Measurements from ENCODE around the gene LEKR1. TPM values are rescaled to one million over a fixed set of nuclear protein-coding genes. Genes with fewer than 3 reads are reported as not detected.

Gene LEKR1
- total RNA-seq, 4 donors from 2014 or later = 0.30 to 3.7 (median 2.7) TPM

DNA sequence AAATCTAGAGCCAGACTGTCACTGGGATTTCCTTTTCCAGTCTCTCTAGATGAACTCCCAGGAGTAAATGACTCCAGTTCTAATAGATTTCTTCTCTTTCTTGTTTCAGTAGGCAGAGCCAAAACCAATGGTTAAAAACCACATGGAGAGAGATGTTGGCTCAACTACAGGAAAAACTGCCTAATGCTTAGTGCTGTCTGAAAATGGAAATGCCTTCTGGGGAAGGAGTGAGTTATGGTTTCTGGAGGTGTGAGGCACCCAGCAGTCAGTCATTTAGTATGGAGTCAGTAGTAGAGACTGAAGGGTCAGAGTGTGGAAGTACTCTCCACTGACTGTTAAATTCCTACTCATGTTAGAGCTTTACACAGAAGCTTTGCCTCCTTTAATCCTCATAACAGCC, 197.1 kb downstream of the LEKR1 start:
- no peak overlapping the region for H3K4me3 ChIP-seq

DNA sequence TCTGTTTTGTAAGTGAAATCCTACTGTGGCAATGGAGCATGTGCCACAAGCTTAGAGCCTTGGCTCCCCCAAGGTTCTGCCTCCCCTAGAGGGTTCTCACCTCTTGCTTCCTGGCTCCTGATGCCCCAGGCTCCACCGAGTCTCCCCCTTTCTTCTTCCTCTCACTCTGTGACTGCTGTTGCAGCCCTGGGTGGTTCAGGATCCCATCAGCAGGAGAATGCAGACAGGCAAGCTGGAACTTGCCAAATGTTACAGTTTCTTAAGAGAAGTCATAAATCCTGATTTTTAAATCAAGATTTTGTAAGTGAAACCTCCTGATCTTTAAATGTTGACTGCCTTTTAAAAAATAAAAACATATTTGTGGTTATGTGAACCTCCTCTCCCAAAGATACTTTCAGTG, 199.9 kb downstream of the LEKR1 start:
- H3K9me3 ChIP-seq = no peaks in the 10 kb centered on the region
- no peak for DNase-seq (ENCODE audit: low spot score in 2 of 2)
- H3K27me3 ChIP-seq = no peaks in the 10 kb centered on the region
- H3K4me3 ChIP-seq = no peak overlapping the region
- 35 to 39% methylated on average over 1 of the region's 1 CpG for WGBS, 2 donors
- no peak overlapping the region for H3K27ac ChIP-seq
- TF ChIP-seq EP300 (IDR thresholded peaks at IDR 0.05) (no peak), POLR2A (IDR thresholded peaks at IDR 0.05) (no peak)
- TF ChIP-seq, protein P1, sequence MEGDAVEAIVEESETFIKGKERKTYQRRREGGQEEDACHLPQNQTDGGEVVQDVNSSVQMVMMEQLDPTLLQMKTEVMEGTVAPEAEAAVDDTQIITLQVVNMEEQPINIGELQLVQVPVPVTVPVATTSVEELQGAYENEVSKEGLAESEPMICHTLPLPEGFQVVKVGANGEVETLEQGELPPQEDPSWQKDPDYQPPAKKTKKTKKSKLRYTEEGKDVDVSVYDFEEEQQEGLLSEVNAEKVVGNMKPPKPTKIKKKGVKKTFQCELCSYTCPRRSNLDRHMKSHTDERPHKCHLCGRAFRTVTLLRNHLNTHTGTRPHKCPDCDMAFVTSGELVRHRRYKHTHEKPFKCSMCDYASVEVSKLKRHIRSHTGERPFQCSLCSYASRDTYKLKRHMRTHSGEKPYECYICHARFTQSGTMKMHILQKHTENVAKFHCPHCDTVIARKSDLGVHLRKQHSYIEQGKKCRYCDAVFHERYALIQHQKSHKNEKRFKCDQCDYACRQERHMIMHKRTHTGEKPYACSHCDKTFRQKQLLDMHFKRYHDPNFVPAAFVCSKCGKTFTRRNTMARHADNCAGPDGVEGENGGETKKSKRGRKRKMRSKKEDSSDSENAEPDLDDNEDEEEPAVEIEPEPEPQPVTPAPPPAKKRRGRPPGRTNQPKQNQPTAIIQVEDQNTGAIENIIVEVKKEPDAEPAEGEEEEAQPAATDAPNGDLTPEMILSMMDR (IDR thresholded peaks at IDR 0.05) = no peak
- peaks cover 0 to 3% (median 0%) of the 10 kb centered on the region in 4 donors for H3K4me1 ChIP-seq
- no peaks in the 10 kb centered on the region for H3K36me3 ChIP-seq

More for the DNA sequence above, 197.1 kb downstream of the LEKR1 start:
- H3K9me3 ChIP-seq = no peaks in the 10 kb centered on the region
- peaks cover 0 to 3% (median 0%) of the 10 kb centered on the region in 4 donors for H3K4me1 ChIP-seq
- no peaks in the 10 kb centered on the region for H3K27me3 ChIP-seq
- no peak for TF ChIP-seq EP300 (IDR thresholded peaks at IDR 0.05)
- TF ChIP-seq, protein P1 (IDR thresholded peaks at IDR 0.05) = no peak
- TF ChIP-seq POLR2A (IDR thresholded peaks at IDR 0.05) = no peak
- DNase-seq (ENCODE audit: low spot score in 2 of 2) = no peak
- H3K36me3 ChIP-seq = no peaks in the 10 kb centered on the region
- H3K27ac ChIP-seq = no peak overlapping the region

DNA sequence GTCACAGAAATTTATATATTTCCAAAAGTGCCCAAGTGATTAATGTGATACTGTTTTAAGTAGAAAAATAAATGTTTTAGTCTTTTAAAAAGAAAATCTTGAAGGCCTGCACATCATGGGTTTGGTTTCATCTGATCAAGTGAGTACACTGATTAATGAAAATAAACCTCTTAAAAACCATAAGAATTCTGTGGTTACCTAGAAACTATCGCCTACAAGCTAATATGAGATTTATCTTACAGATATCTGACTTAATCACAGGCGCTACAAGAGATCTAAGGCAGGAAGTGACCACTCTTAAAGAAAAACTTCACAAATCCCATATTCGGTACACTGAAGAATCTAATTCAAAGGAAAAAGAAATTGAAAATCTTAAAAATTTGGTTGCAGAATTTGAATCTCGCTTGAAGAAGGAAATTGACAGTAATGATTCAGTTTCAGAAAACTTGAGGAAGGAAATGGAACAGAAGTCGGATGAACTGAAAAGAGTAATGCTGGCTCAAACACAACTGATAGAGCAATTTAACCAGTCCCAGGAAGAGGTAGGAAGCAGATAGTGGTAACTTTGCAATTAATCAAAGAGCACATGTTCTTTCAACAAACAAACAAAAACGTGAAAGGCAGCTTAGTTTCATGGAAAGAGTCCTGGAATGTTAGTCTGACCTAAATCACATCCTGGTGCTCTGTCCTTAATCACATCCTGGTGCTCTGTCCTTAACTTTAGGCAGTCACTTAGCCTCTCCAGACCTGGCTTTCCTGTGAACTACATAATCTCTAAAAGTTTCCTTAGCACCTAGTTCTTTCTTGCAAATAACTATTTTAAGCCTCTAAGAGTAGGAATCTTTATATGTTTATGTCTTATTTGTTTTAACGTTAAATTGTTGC, 201.9 kb downstream of the LEKR1 start:
- TF ChIP-seq, protein P1 (IDR thresholded peaks at IDR 0.05) = no peak
- TF ChIP-seq POLR2A (IDR thresholded peaks at IDR 0.05) (no peak), EP300 (IDR thresholded peaks at IDR 0.05) (no peak)
- no peak for DNase-seq (ENCODE audit: low spot score in 2 of 2)
- H3K9me3 ChIP-seq = no peaks in the 10 kb centered on the region
- no peak overlapping the region for H3K27ac ChIP-seq
- WGBS, 2 donors = 70 to 73% methylated on average over 7 of the region's 7 CpGs
- peaks cover 0 to 2% (median 0%) of the 10 kb centered on the region in 4 donors for H3K4me1 ChIP-seq
- no peaks in the 10 kb centered on the region for H3K36me3 ChIP-seq
- H3K4me3 ChIP-seq = no peak overlapping the region
- no peaks in the 10 kb centered on the region for H3K27me3 ChIP-seq

DNA sequence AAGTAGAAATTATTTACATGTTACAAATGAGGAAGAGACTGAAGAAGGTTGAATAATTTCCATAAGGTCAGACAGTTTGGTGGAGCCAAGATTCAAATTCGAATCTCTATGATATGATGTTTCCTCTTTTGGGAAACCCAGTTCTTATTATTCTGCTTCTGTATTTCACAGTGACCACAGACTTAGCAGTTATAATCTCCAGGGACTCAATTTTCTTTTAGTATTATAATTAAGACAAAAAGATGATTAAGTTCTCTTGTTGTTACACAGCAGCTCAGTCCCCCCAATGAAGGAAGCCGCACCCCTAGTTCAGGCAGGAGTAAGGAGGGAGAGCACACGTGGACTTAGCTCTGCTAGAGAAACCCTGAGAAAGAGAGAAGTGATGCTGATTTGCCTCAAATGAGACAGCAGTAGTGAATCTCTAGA, 203.2 kb downstream of the LEKR1 start:
- whole genome bisulfite sequencing, 2 donors = 80% methylated on average over 3 of the region's 3 CpGs
- Histone ChIP-seq H3K36me3 (no peaks in the 10 kb centered on the region), H3K27ac (no peak overlapping the region), H3K27me3 (no peaks in the 10 kb centered on the region), H3K4me3 (no peak overlapping the region), H3K9me3 (no peaks in the 10 kb centered on the region), H3K4me1 (no peaks in the 10 kb centered on the region)
- no peak for DNase-seq (ENCODE audit: low spot score in 2 of 2)
- TF ChIP-seq POLR2A (IDR thresholded peaks at IDR 0.05) = no peak
- no peak for TF ChIP-seq EP300 (IDR thresholded peaks at IDR 0.05)
- TF ChIP-seq, protein P1 (IDR thresholded peaks at IDR 0.05) = no peak

DNA sequence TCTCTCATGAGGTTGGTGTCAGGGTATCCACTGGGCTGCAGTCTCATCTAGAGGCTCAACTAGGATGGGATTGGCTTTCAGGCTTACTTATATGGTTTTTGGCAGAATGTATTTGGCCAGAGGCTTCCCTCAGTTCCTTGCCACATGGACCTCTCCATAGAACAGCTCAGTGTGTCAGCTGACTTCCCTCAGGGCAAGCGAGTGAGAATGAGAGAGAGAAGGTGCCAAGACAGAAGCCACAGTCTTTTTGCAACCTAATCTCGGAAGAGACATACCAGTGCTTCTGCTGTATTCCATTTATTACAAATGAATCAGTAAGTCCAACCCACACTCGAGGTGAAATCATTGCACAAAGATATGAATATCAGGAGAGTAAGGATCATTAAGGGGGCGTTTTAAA, 204.6 kb downstream of the LEKR1 start:
- WGBS, 2 donors = 51 to 65% methylated on average over 4 of the region's 4 CpGs
- no peak for DNase-seq (ENCODE audit: low spot score in 2 of 2)

More for the DNA sequence above, 204.6 kb downstream of the LEKR1 start:
- TF ChIP-seq, protein P1 (IDR thresholded peaks at IDR 0.05) = no peak
- TF ChIP-seq POLR2A (IDR thresholded peaks at IDR 0.05) (no peak), EP300 (IDR thresholded peaks at IDR 0.05) (no peak)
- Histone ChIP-seq H3K4me3 (no peak overlapping the region), H3K27ac (no peak overlapping the region), H3K36me3 (no peaks in the 10 kb centered on the region), H3K4me1 (no peaks in the 10 kb centered on the region), H3K9me3 (no peaks in the 10 kb centered on the region), H3K27me3 (no peaks in the 10 kb centered on the region)

Data from tibial nerve (tissue), 4 donors.